Measurements from ENCODE around the gene TBCC. TPM values are rescaled to one million over a fixed set of nuclear protein-coding genes. Genes with fewer than 3 reads are reported as not detected.

TBCC gene
- total and polyA plus RNA-seq, 2 of the 8 experiments (the other 6 are each of a cell fraction or from before 2014, with no cell fraction given) = 22.7 to 25.5 TPM

DNA sequence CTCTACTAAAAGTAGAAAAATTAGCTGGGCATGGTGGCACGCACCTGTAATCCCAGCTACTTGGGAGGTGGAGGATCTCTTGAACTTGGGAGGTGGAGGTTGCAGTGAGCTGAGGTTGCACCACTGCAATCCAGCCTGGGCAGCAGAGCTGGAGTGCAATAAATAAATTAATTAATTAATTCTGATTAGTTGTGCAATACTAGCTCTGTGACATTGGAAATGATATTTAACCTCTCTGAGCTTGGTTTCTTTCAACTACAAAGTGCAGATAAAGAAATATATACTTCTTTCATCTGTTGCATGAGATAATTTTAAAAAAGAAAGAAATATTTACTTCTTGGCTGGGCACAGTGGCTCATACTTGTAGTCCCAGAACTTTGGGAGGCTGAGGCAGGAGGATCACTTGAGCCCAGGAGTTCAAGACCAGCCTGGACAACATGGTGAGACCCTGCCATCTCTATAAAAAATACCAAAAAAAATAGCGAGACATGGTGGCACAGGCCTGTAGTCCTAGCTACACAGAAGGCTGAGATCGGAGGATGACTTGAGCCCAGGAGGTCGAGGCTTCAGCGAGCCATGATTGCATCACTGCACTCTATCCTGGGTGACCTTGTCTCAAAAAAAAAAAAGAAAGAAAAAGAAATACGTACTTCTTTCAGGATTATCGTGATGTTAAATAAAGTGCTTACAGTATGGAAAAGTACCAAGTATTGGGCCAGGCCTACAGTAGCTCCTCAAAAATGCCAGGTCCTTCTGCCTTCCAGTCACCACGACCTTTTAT, 15.6 kb upstream of the TBCC start:
- no peaks in the 10 kb centered on the region for H3K9me3 ChIP-seq (ENCODE audit: insufficient read depth in 2 of 2, low read depth in 1 of 2, low read length in 1 of 2)
- FAIRE-seq (no peak), DNase-seq (ENCODE audit: low read depth in 1 of 2, low spot score in 2 of 2) (no peak)
- H3K14ac ChIP-seq (ENCODE audit: insufficient read length) = no peak overlapping the region
- H3K79me2 ChIP-seq (ENCODE audit: control insufficient read depth in 1 of 2, insufficient read depth in 2 of 2, low read length in 2 of 2) = peaks cover 0 to 5% of the 10 kb centered on the region in 2 experiments; a peak in 1 of 4 replicates
- H3K23me2 ChIP-seq (ENCODE audit: low read depth, low read length) = no peaks in the 10 kb centered on the region
- H2BK15ac ChIP-seq (ENCODE audit: low read length) = no peak overlapping the region
- no peak overlapping the region for H3K9ac ChIP-seq (replicated peaks in 1 of 4; ENCODE audit: extremely low read depth in 1 of 4, low read depth in 3 of 4, low read length in 3 of 4)
- POLR2A ChIA-PET (ENCODE audit: partially characterized antibody) = interaction anchor here (0.8 to 16.3 kb wide), 4 partner anchors 9 to 23 kb away, joined by 3 to 268 read pairs (median 20); partner anchors contain the start of gene BICRAL
- no peak overlapping the region for H3K4ac ChIP-seq (replicated peaks; ENCODE audit: insufficient read length, low read depth, low read length)
- H3K79me1 ChIP-seq (ENCODE audit: low read depth, low read length) = no peaks in the 10 kb centered on the region
- no peak overlapping the region for H3K4me2 ChIP-seq (ENCODE audit: insufficient read depth in 1 of 2, low read depth in 2 of 2, low read length in 2 of 2)
- no peak overlapping the region for H3K4me3 ChIP-seq (ENCODE audit: extremely low read depth in 1 of 4, insufficient read depth in 2 of 4, low read depth in 3 of 4, low read length in 4 of 4)
- no peak overlapping the region for H4K91ac ChIP-seq (replicated peaks; ENCODE audit: insufficient read length, low read length)
- peak overlapping the region; percentile 41; the same call in 1 of the 2 replicates for H3K18ac ChIP-seq (ENCODE audit: extremely low read depth, low read length)
- WGBS, 2 experiments (ENCODE audit: extremely low coverage in 1 of 2, insufficient coverage in 1 of 2, insufficient read length in 1 of 2, insufficient replicate concordance in 2 of 2, low coverage in 1 of 2, low lambda C conversion rate in 2 of 2, missing lambda C conversion rate in 1 of 2) = 85% methylated on average over 8 of the region's 8 CpGs; no CpG with 5 or more reads in 1 of the 2 experiments
- H2BK12ac ChIP-seq (ENCODE audit: low read depth, low read length) = peak overlapping the region; percentile 50; the same call in 1 of the 2 replicates
- no peak overlapping the region for H4K8ac ChIP-seq (ENCODE audit: extremely low read depth, insufficient read depth, low read length)
- no peak overlapping the region for H3K27ac ChIP-seq (ENCODE audit: low read depth, low read length)
- no peak overlapping the region for H2BK120ac ChIP-seq (replicated peaks; ENCODE audit: low read depth, low read length)
- H4K5ac ChIP-seq (ENCODE audit: insufficient read length, low read depth, low read length) = no peak overlapping the region
- 0 out of 2 replicates have a peak overlapping the region, but pooled peaks have one; percentile 56 for H2BK5ac ChIP-seq (ENCODE audit: low read depth, low read length)
- no peaks in the 10 kb centered on the region for H4K20me1 ChIP-seq (replicated peaks in 1 of 2; ENCODE audit: control insufficient read depth in 1 of 2, insufficient read depth in 2 of 2, low read length in 2 of 2)
- peaks cover 1 to 21% (median 14%) of the 10 kb centered on the region in 4 experiments for H3K4me1 ChIP-seq (replicated peaks in 1 of 4; ENCODE audit: control insufficient read depth in 3 of 4, insufficient read depth in 4 of 4, low read length in 3 of 4)
- no peaks in the 10 kb centered on the region; a peak in 1 of 8 replicates for H3K36me3 ChIP-seq (ENCODE audit: control insufficient read depth in 2 of 4, insufficient read depth in 4 of 4, low read length in 3 of 4)
- H3K23ac ChIP-seq (ENCODE audit: insufficient read length) = no peak overlapping the region
- H2BK20ac ChIP-seq (ENCODE audit: low read length) = no peak overlapping the region
- H3K27me3 ChIP-seq (replicated peaks in 1 of 4; ENCODE audit: control insufficient read depth in 3 of 4, extremely low read depth in 1 of 4, insufficient read depth in 3 of 4, low read length in 3 of 4) = no peaks in the 10 kb centered on the region
- CTCF ChIA-PET (ENCODE audit: partially characterized antibody) = interaction anchor here (0.7 to 2.1 kb wide), 2 partner anchors 116 to 507 kb away, joined by 5 to 8 read pairs; no protein-coding TSS in a partner anchor
- H2AK5ac ChIP-seq (ENCODE audit: low read depth, low read length) = no peak overlapping the region
- H2AFZ ChIP-seq (ENCODE audit: low read length) = no peak overlapping the region
- no peak overlapping the region for H3K56ac ChIP-seq (replicated peaks; ENCODE audit: insufficient read length, low read depth, low read length)
- TF ChIP-seq RAD21 (IDR thresholded peaks at IDR 0.05 in 1 of 2, conservative IDR thresholded peaks at IDR 0.05 in 1 of 2; ENCODE audit: low read depth in 2 of 2, low read length in 2 of 2) (no peak), CEBPB (IDR thresholded peaks at IDR 0.05; ENCODE audit: low read depth, low read length) (0 out of 2 replicates have a peak, but pooled peaks have one; percentile 21)
